22Rv1 (cell line): ENCODE measurements around the gene AAGAB.

ENCODE experiments used
- ZFX ChIP-seq: fragments of 450-650 bp; IDR thresholded peaks from 2 replicates; pipeline ENCODE4 v1.6.1; 2017; ENCODE audit warnings: antibody characterized with exemption, borderline replicate concordance
- TF ChIP-seq, protein P1 (sequence below): fragments of 450-650 bp; IDR thresholded peaks from 2 replicates; pipeline ENCODE4 v1.5.1; 2017; ENCODE audit warnings: mild to moderate bottlenecking

DNA sequence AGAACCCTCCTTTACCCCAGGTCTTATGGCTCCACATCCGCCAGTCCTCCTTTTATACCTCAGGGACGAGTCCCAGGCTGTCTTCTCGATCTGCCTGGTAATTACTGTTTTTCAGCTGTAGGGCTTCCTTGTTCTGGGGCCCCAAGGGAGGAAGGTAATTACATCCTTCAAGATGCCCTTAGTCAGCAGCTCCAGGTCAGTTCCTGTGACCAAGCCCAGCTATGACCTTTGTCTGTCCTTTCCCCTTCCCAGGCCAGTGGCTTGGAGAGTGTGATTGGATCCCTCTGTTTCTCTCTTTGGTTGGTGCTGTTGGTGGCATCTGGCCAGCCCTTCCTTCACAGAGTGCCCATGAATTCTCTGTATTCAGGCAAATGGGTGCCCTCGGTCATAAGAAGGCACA lies 92.6 kb downstream of the AAGAB start:
- TF ChIP-seq, protein P1, sequence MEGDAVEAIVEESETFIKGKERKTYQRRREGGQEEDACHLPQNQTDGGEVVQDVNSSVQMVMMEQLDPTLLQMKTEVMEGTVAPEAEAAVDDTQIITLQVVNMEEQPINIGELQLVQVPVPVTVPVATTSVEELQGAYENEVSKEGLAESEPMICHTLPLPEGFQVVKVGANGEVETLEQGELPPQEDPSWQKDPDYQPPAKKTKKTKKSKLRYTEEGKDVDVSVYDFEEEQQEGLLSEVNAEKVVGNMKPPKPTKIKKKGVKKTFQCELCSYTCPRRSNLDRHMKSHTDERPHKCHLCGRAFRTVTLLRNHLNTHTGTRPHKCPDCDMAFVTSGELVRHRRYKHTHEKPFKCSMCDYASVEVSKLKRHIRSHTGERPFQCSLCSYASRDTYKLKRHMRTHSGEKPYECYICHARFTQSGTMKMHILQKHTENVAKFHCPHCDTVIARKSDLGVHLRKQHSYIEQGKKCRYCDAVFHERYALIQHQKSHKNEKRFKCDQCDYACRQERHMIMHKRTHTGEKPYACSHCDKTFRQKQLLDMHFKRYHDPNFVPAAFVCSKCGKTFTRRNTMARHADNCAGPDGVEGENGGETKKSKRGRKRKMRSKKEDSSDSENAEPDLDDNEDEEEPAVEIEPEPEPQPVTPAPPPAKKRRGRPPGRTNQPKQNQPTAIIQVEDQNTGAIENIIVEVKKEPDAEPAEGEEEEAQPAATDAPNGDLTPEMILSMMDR = no peak
- no peak for TF ChIP-seq ZFX
